Keratinocyte (primary cell): ENCODE measurements around the gene SEC23A.
"Not testable (repeated sequence)": the region's sequence is repeated elsewhere in the genome, so short reads cannot be mapped to it uniquely, and the experiment has no call there.

Experiments used
- EZH2 ChIP-seq: IDR thresholded peaks from one replicate; pipeline ENCODE4 v1.6.1; 2012; ENCODE audit warnings: inconsistent platforms, mild to moderate bottlenecking, low read length, moderate library complexity
- TF ChIP-seq, protein P1 (sequence below), 3 experiments: IDR thresholded peaks in 1 of 3; conservative IDR thresholded peaks in 1 of 3; optimal IDR thresholded peaks in 1 of 3; 2 replicates in 2 of 3; 3 replicates in 1 of 3; pipeline versions ENCODE3 to v1.5.1; 2011; ENCODE audit warnings: low read length in 3 of 3, mild to moderate bottlenecking in 3 of 3, moderate library complexity in 2 of 3, control low read depth in 1 of 3, inconsistent platforms in 1 of 3; ENCODE audit not compliant: insufficient read depth in 2 of 3; ENCODE audit errors: extremely low read depth in 1 of 3

DNA sequence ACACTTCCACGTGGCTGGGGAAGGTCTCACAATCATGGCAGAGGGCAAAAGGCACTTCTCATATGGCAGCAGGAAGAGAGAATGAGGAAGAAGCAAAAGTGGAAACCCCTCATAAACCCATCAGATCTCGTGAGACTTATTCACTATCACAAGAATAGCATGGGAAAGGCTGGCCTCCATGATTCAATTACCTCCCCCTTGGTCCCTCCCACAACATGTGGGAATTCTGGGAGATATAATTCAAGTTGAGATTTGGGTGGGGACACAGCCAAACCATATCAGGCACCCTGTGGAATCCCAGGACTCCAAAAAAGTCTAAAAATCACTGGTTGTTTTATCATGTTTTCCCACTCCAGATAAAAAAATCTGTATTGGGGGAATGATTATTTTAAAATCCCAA, 40.2 kb upstream of the SEC23A start:
- TF ChIP-seq EZH2 = not testable (repeated sequence)
- TF ChIP-seq, protein P1, sequence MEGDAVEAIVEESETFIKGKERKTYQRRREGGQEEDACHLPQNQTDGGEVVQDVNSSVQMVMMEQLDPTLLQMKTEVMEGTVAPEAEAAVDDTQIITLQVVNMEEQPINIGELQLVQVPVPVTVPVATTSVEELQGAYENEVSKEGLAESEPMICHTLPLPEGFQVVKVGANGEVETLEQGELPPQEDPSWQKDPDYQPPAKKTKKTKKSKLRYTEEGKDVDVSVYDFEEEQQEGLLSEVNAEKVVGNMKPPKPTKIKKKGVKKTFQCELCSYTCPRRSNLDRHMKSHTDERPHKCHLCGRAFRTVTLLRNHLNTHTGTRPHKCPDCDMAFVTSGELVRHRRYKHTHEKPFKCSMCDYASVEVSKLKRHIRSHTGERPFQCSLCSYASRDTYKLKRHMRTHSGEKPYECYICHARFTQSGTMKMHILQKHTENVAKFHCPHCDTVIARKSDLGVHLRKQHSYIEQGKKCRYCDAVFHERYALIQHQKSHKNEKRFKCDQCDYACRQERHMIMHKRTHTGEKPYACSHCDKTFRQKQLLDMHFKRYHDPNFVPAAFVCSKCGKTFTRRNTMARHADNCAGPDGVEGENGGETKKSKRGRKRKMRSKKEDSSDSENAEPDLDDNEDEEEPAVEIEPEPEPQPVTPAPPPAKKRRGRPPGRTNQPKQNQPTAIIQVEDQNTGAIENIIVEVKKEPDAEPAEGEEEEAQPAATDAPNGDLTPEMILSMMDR (optimal IDR thresholded peaks at IDR 0.05 in 1 of 3, IDR thresholded peaks at IDR 0.05 in 1 of 3, conservative IDR thresholded peaks at IDR 0.05 in 1 of 3; ENCODE audit: extremely low read depth in 1 of 3, insufficient read depth in 2 of 3, low read length in 3 of 3) = not testable (repeated sequence)
